Smooth muscle cell (in vitro differentiated cells): ENCODE data around the gene UTS2R. TPM values are rescaled to one million over a fixed set of nuclear protein-coding genes. Genes with fewer than 3 reads are reported as not detected.

Experiments
- DNase-seq: peaks from one replicate; lab custom pipeline; 2025; ENCODE audit not compliant: unreplicated experiment; lab: John Stamatoyannopoulos, UW
- H2AFZ ChIP-seq: fragments of 200-600 bp; sonication (generic); 2 replicates; pipeline ENCODE4 v1.6.0; 2016; ENCODE audit warnings: antibody characterized with exemption, low read depth, mild to moderate bottlenecking
- H3F3A ChIP-seq: fragments of 200-600 bp; sonication (generic); 2 replicates; pipeline ENCODE4 v1.6.0; 2017; ENCODE audit warnings: antibody characterized with exemption, low read depth
- H3K27ac ChIP-seq: fragments of 200-600 bp; sonication (generic); 2 replicates; pipeline ENCODE4 v1.5.1; 2016; ENCODE audit warnings: low read depth, mild to moderate bottlenecking
- H3K27me3 ChIP-seq: fragments of 200-600 bp; sonication (generic); 2 replicates; pipeline ENCODE4 v1.6.1; 2016; ENCODE audit warnings: low read depth, mild to moderate bottlenecking
- H3K36me3 ChIP-seq: fragments of 200-600 bp; sonication (generic); 2 replicates; pipeline ENCODE4 v1.5.1; 2016; ENCODE audit warnings: low read depth
- H3K4me1 ChIP-seq: fragments of 200-600 bp; sonication (generic); 2 replicates; pipeline ENCODE4 v1.5.1; 2016; ENCODE audit warnings: low read depth
- H3K4me2 ChIP-seq: fragments of 200-600 bp; sonication (generic); 2 replicates; pipeline ENCODE4 v1.6.0; 2016; ENCODE audit warnings: mild to moderate bottlenecking
- H3K4me3 ChIP-seq: fragments of 200-600 bp; sonication (generic); 2 replicates; pipeline ENCODE4 v1.5.1; 2016; ENCODE audit warnings: mild to moderate bottlenecking
- H3K79me2 ChIP-seq: fragments of 200-600 bp; sonication (generic); 2 replicates; pipeline ENCODE4 v1.6.0; 2016; ENCODE audit warnings: low read depth, mild to moderate bottlenecking
- H3K9ac ChIP-seq: fragments of 200-600 bp; sonication (generic); 2 replicates; pipeline ENCODE4 v1.6.0; 2016; ENCODE audit warnings: low read depth
- H3K9me3 ChIP-seq: fragments of 200-600 bp; sonication (generic); replicated peaks from 2 replicates; pipeline ENCODE4 v1.5.1; 2016; ENCODE audit warnings: low read depth
- H4K20me1 ChIP-seq: fragments of 200-600 bp; sonication (generic); 2 replicates; pipeline ENCODE4 v1.6.0; 2016; ENCODE audit warnings: low read depth
- WGBS: methylation state at CpG from one replicate; pipeline ENCODE4 v1.1.7; 2016; ENCODE audit warnings: low lambda C conversion rate; 5-methylcytosine and 5-hydroxymethylcytosine counted together
- polyA plus RNA-seq: library from polyadenylated mRNA; unstranded; fragments of >200 nt; fragmentation: Nextera tagmentation; extraction: Ambion mirVana; gene quantifications from 2 replicates; pipeline ENCODE4 v1.2.1, GENCODE V29; 2016
- total RNA-seq: library from RNA; depleted of rRNA; stranded (reverse); fragments of >200 nt; gene quantifications from 2 replicates; pipeline ENCODE4 v1.2.3, GENCODE V29; 2014
- TF ChIP-seq, protein P1 (sequence below): fragments of 200-600 bp; sonication (generic); IDR thresholded peaks from 2 replicates; pipeline ENCODE4 v1.5.1; 2017; ENCODE audit warnings: borderline replicate concordance, mild to moderate bottlenecking, antibody characterized with exemption; ENCODE audit not compliant: insufficient read depth, poor library complexity, severe bottlenecking

Gene UTS2R
- total and polyA plus RNA-seq, 2 experiments from 2014 or later: not detected

GRCh38 chr17:82407255-82407654 is 35.7 kb downstream of the UTS2R start:
- H3K4me2 ChIP-seq: no peak overlapping the region
- H3K27me3 ChIP-seq: no peaks in the 10 kb centered on the region
- DNase-seq: no peak
- H3K4me3 ChIP-seq: no peak overlapping the region
- H2AFZ ChIP-seq: no peak overlapping the region
- 92% methylated on average over 13 of the region's 13 CpGs for WGBS
- TF ChIP-seq, protein P1, sequence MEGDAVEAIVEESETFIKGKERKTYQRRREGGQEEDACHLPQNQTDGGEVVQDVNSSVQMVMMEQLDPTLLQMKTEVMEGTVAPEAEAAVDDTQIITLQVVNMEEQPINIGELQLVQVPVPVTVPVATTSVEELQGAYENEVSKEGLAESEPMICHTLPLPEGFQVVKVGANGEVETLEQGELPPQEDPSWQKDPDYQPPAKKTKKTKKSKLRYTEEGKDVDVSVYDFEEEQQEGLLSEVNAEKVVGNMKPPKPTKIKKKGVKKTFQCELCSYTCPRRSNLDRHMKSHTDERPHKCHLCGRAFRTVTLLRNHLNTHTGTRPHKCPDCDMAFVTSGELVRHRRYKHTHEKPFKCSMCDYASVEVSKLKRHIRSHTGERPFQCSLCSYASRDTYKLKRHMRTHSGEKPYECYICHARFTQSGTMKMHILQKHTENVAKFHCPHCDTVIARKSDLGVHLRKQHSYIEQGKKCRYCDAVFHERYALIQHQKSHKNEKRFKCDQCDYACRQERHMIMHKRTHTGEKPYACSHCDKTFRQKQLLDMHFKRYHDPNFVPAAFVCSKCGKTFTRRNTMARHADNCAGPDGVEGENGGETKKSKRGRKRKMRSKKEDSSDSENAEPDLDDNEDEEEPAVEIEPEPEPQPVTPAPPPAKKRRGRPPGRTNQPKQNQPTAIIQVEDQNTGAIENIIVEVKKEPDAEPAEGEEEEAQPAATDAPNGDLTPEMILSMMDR: no peak
- peaks cover 5% of the 10 kb centered on the region for H4K20me1 ChIP-seq
- H3K9me3 ChIP-seq: no peaks in the 10 kb centered on the region
- no peaks in the 10 kb centered on the region for H3K36me3 ChIP-seq
- H3K79me2 ChIP-seq: no peaks in the 10 kb centered on the region
- no peak overlapping the region for H3K27ac ChIP-seq
- no peak overlapping the region for H3K9ac ChIP-seq
- no peaks in the 10 kb centered on the region for H3K4me1 ChIP-seq
- H3F3A ChIP-seq: no peaks in the 10 kb centered on the region

- no peak for DNase-seq
- H3K36me3 ChIP-seq: no peaks in the 10 kb centered on the region
- peaks cover 16% of the 10 kb centered on the region for H4K20me1 ChIP-seq
- H3K4me1 ChIP-seq: no peaks in the 10 kb centered on the region
- WGBS: 93% methylated on average over 15 of the region's 15 CpGs
- H3K4me3 ChIP-seq: no peak overlapping the region
- H3K79me2 ChIP-seq: no peaks in the 10 kb centered on the region
- TF ChIP-seq, protein P1: no peak
- no peak overlapping the region for H3K27ac ChIP-seq
- H2AFZ ChIP-seq: no peak overlapping the region
- H3F3A ChIP-seq: no peaks in the 10 kb centered on the region
- H3K9me3 ChIP-seq: no peaks in the 10 kb centered on the region
- H3K9ac ChIP-seq: no peak overlapping the region
- no peak overlapping the region for H3K4me2 ChIP-seq
- no peaks in the 10 kb centered on the region for H3K27me3 ChIP-seq
These were observed 36.8 kb downstream of the UTS2R start for GRCh38 chr17:82408288-82408937.

DNA sequence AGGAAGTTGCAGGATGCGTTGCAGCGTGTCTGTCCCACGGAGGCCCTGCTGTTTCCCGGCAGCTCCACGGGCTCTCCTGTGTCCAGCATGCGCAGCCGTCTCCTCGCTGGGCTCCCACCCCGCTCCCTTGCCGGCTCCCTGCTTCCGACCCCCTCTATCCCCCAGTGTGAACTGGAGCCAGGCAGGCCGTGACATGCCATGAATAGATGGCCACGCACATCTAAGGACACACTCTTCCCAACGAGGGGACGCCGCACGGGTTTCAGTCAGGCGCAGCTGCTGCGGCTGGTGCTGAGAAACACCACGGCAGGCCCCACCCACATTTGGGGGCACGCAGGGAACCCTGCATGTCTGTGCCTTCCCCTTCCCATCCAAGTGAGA is 37.4 kb downstream of the UTS2R start:
- Histone ChIP-seq H3K9me3 (no peaks in the 10 kb centered on the region), H3F3A (no peaks in the 10 kb centered on the region), H3K4me3 (no peak overlapping the region), H2AFZ (no peak overlapping the region), H3K4me2 (no peak overlapping the region), H4K20me1 (peaks cover 19% of the 10 kb centered on the region), H3K79me2 (no peaks in the 10 kb centered on the region), H3K36me3 (no peaks in the 10 kb centered on the region), H3K27me3 (no peaks in the 10 kb centered on the region), H3K27ac (no peak overlapping the region), H3K9ac (no peak overlapping the region), H3K4me1 (no peaks in the 10 kb centered on the region)
- TF ChIP-seq, protein P1: no peak
- WGBS: 97% methylated on average over 21 of the region's 21 CpGs
- DNase-seq: no peak
